Hepatocyte (in vitro differentiated cells): ENCODE results near the gene ZG16B. TPM values are rescaled to one million over a fixed set of nuclear protein-coding genes. Genes with fewer than 3 reads are reported as not detected.

Experiments
- DNase-seq: peaks from one replicate; pipeline ENCODE4 v3.0.0-alpha.2; 2016; ENCODE audit warnings: low spot score
- H2AFZ ChIP-seq: fragments of 200-600 bp; sonication (generic); 2 replicates; pipeline ENCODE4 v1.6.0; 2016; ENCODE audit warnings: antibody characterized with exemption, mild to moderate bottlenecking
- H3K27ac ChIP-seq: fragments of 200-600 bp; sonication (generic); 2 replicates; pipeline ENCODE4 v1.5.1; 2016; ENCODE audit warnings: mild to moderate bottlenecking
- H3K27me3 ChIP-seq: fragments of 200-600 bp; sonication (generic); 2 replicates; pipeline ENCODE4 v1.6.1; 2016
- H3K36me3 ChIP-seq: fragments of 200-600 bp; sonication (generic); replicated peaks from 2 replicates; pipeline ENCODE4 v1.5.1; 2016; ENCODE audit warnings: low read depth; ENCODE audit not compliant: insufficient read depth
- H3K4me1 ChIP-seq: fragments of 200-600 bp; sonication (generic); 2 replicates; pipeline ENCODE4 v1.5.1; 2016; ENCODE audit warnings: mild to moderate bottlenecking, moderate library complexity; ENCODE audit not compliant: insufficient read depth
- H3K4me2 ChIP-seq: fragments of 200-600 bp; sonication (generic); 2 replicates; pipeline ENCODE4 v1.6.0; 2016
- H3K4me3 ChIP-seq: fragments of 200-600 bp; sonication (generic); 2 replicates; pipeline ENCODE4 v1.5.1; 2016; ENCODE audit warnings: mild to moderate bottlenecking
- H3K79me2 ChIP-seq: fragments of 200-600 bp; sonication (generic); 2 replicates; pipeline ENCODE4 v1.6.0; 2017; ENCODE audit warnings: mild to moderate bottlenecking
- H3K9me2 ChIP-seq: fragments of 200-600 bp; sonication (generic); replicated peaks from 2 replicates; pipeline ENCODE4 v1.6.0; 2017; ENCODE audit warnings: mild to moderate bottlenecking; ENCODE audit not compliant: insufficient read depth
- H3K9me3 ChIP-seq: fragments of 200-600 bp; sonication (generic); 2 replicates; pipeline ENCODE4 v1.5.1; 2016; ENCODE audit warnings: low read depth, mild to moderate bottlenecking
- H4K20me1 ChIP-seq: fragments of 200-600 bp; sonication (generic); 2 replicates; pipeline ENCODE4 v1.6.0; 2016; ENCODE audit warnings: mild to moderate bottlenecking; ENCODE audit not compliant: insufficient read depth, poor library complexity, severe bottlenecking
- CTCF ChIP-seq: fragments of 200-600 bp; sonication (generic); IDR thresholded peaks from 2 replicates; pipeline ENCODE4 v1.5.1; 2016; ENCODE audit warnings: antibody characterized with exemption, mild to moderate bottlenecking; ENCODE audit not compliant: poor library complexity
- EZH2 ChIP-seq: fragments of 200-600 bp; sonication (generic); IDR thresholded peaks from 2 replicates; pipeline ENCODE4 v1.6.1; 2016; ENCODE audit warnings: antibody characterized with exemption, mild to moderate bottlenecking, borderline replicate concordance
- EZH2phosphoT487 ChIP-seq: fragments of 200-600 bp; sonication (generic); IDR thresholded peaks from one replicate; pipeline ENCODE4 v1.6.1; 2018; ENCODE audit warnings: antibody characterized with exemption, mild to moderate bottlenecking, low read depth, moderate library complexity; ENCODE audit not compliant: unreplicated experiment, severe bottlenecking
- WGBS: methylation state at CpG from one replicate; pipeline ENCODE4 v1.1.6; 2016; ENCODE audit warnings: low lambda C conversion rate; ENCODE audit errors: missing lambda C conversion rate; 5-methylcytosine and 5-hydroxymethylcytosine counted together
- polyA plus RNA-seq: library from polyadenylated mRNA; unstranded; fragments of >200 nt; fragmentation: Nextera tagmentation; extraction: Ambion mirVana; gene quantifications from 2 replicates; pipeline ENCODE4 v1.2.1, GENCODE V29; 2016
- total RNA-seq: library from RNA; depleted of rRNA; stranded (reverse); fragments of >200 nt; gene quantifications from 2 replicates; pipeline ENCODE4 v1.2.3, GENCODE V29; 2014

ZG16B gene
- total and polyA plus RNA-seq, 2 experiments from 2014 or later = 4.3 to 4.9 TPM

GRCh38 chr16:2803545-2804195 lies 26.4 kb upstream of the ZG16B start:
- TF ChIP-seq EZH2 (no peak), CTCF (no peak), EZH2phosphoT487 (no peak)
- Histone ChIP-seq H3K4me2 (no peak overlapping the region), H4K20me1 (no peaks in the 10 kb centered on the region)

GRCh38 chr16:2804728-2805127 lies 25.4 kb upstream of the ZG16B start:
- Histone ChIP-seq H3K79me2 (no peaks in the 10 kb centered on the region), H3K9me2 (no peaks in the 10 kb centered on the region), H3K4me3 (no peak overlapping the region), H3K27me3 (no peaks in the 10 kb centered on the region), H3K27ac (no peak overlapping the region), H3K4me2 (no peak overlapping the region), H3K4me1 (no peaks in the 10 kb centered on the region), H2AFZ (no peak overlapping the region), H3K9me3 (no peaks in the 10 kb centered on the region), H4K20me1 (no peaks in the 10 kb centered on the region), H3K36me3 (no peaks in the 10 kb centered on the region)
- 94% methylated on average over 4 of the region's 4 CpGs for WGBS
- no peak for TF ChIP-seq EZH2
- TF ChIP-seq EZH2phosphoT487 = no peak
- no peak for TF ChIP-seq CTCF
- no peak for DNase-seq

More at GRCh38 chr16:2803545-2804195, 26.4 kb upstream of the ZG16B start:
- Histone ChIP-seq H3K9me3 (no peaks in the 10 kb centered on the region), H3K27ac (no peak overlapping the region), H3K36me3 (no peaks in the 10 kb centered on the region), H3K79me2 (no peaks in the 10 kb centered on the region), H3K9me2 (no peaks in the 10 kb centered on the region), H3K4me1 (peaks cover 9% of the 10 kb centered on the region), H3K4me3 (no peak overlapping the region), H2AFZ (no peak overlapping the region), H3K27me3 (no peaks in the 10 kb centered on the region)
- 84% methylated on average over 3 of the region's 3 CpGs for WGBS
- no peak for DNase-seq

GRCh38 chr16:2806286-2806685 lies 23.8 kb upstream of the ZG16B start:
- WGBS = 86% methylated on average over 5 of the region's 5 CpGs
- no peaks in the 10 kb centered on the region for H3K4me1 ChIP-seq
- TF ChIP-seq EZH2 (no peak), EZH2phosphoT487 (no peak), CTCF (no peak)

More at GRCh38 chr16:2806286-2806685, 23.8 kb upstream of the ZG16B start:
- no peak overlapping the region for H3K4me3 ChIP-seq
- no peaks in the 10 kb centered on the region for H3K9me3 ChIP-seq
- no peaks in the 10 kb centered on the region for H3K79me2 ChIP-seq
- H3K4me2 ChIP-seq = no peak overlapping the region
- H4K20me1 ChIP-seq = no peaks in the 10 kb centered on the region
- no peak overlapping the region for H2AFZ ChIP-seq
- DNase-seq = no peak
- H3K27me3 ChIP-seq = no peaks in the 10 kb centered on the region
- no peak overlapping the region for H3K27ac ChIP-seq
- no peaks in the 10 kb centered on the region for H3K36me3 ChIP-seq
- H3K9me2 ChIP-seq = no peaks in the 10 kb centered on the region
